C4-2B (cell line): ENCODE data around the gene KCNMA1.
A peak's percentile ranks its signal among the peaks of the same experiment; 100 is the strongest.

Experiments used
- H3K27ac ChIP-seq: fragments of 450-650 bp; 2 replicates; pipeline ENCODE4 v1.5.1; 2017
- ZFX ChIP-seq: fragments of 450-650 bp; IDR thresholded peaks from 2 replicates; pipeline ENCODE4 v1.6.1; 2017
- TF ChIP-seq, protein P1 (sequence below): fragments of 450-650 bp; conservative IDR thresholded peaks from 2 replicates; pipeline ENCODE4 v1.5.1; 2017; ENCODE audit warnings: mild to moderate bottlenecking

Gene KCNMA1

DNA sequence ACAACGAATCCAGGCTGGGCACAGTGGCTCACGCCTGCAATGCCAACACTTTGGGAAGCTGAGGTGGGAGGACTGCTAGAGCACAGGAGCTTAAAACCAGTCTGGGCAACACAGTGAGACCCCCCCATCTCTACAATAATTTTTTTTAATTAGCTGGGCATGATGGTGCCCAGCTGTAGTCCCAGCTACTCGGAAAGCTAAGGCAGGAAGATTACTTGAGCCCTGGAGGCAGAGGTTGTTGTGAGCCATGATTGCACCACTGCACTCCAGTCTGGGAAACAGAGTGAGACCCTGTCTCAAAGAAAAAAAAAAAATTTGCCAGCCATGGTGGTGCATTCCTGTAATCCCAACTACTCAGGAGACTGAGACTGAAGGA, 396.3 kb downstream of the KCNMA1 start:
- no peak overlapping the region; the same call in 1 of the 2 replicates for H3K27ac ChIP-seq
- TF ChIP-seq, protein P1, sequence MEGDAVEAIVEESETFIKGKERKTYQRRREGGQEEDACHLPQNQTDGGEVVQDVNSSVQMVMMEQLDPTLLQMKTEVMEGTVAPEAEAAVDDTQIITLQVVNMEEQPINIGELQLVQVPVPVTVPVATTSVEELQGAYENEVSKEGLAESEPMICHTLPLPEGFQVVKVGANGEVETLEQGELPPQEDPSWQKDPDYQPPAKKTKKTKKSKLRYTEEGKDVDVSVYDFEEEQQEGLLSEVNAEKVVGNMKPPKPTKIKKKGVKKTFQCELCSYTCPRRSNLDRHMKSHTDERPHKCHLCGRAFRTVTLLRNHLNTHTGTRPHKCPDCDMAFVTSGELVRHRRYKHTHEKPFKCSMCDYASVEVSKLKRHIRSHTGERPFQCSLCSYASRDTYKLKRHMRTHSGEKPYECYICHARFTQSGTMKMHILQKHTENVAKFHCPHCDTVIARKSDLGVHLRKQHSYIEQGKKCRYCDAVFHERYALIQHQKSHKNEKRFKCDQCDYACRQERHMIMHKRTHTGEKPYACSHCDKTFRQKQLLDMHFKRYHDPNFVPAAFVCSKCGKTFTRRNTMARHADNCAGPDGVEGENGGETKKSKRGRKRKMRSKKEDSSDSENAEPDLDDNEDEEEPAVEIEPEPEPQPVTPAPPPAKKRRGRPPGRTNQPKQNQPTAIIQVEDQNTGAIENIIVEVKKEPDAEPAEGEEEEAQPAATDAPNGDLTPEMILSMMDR, result no peak

DNA sequence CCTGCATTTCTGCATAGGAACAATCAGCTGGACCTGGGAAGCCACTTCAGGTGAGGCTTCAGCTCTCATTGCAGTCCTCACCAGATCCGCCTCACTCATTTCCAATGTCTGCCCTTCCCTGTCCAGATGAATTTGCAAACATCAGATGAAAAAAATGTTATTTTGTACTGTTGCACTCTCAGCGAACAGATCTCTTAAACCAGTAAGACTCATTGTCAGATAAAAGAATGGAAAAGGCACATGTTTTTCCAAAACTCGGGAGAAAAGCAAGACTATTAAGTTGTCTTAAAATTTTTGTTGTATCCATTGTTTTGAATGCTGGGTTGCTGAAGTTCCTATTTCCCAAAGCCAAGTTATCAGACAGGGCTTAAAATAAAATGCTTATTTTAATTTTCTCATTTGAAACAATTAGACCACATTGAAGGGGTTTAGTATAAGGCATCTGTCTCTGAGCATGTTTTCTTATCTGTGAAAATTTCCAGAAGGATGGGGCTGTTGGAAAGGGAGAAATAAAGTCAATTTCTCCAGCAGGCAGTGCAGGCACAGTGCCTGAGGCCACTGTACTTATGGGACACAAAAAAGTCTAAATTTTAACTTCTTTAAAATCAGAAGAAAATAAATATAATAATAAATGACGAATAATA, 396.8 kb downstream of the KCNMA1 start:
- peak overlapping the region; percentile 60; the same call in 1 of the 2 replicates for H3K27ac ChIP-seq
- TF ChIP-seq, protein P1, result no peak
- TF ChIP-seq ZFX, result no peak

DNA sequence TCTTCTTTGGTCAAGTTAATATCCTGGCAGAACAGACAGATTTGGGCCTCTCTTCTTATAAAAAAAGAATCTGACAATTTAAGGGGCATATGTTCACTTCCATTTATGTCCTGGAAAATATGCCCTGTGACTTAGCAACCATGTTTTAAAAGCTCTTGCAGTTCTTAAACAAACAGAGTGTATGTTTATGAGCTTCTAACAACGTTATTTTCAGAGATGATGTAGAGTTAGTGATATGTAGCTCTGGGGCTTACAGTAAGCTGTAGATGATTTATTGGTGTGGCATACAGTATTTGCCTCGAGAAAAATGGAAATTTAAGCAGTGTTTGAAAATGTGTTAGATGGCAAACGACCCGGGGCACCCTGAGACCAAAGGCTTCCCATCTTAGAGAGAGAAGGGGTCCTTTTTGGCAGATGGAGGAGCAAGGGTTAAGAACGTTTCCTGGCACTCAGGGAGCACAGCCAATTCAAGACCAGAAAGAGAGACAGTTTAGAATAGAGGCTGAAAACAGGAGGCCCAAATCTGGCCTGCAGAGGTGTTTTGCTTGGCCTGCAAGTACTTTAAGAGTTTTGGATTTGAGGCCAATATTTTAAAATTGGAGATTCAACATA, 397.5 kb downstream of the KCNMA1 start:
- no peak for TF ChIP-seq ZFX
- TF ChIP-seq, protein P1, result no peak
- peak overlapping the region; percentile 60; the same call in 1 of the 2 replicates for H3K27ac ChIP-seq

DNA sequence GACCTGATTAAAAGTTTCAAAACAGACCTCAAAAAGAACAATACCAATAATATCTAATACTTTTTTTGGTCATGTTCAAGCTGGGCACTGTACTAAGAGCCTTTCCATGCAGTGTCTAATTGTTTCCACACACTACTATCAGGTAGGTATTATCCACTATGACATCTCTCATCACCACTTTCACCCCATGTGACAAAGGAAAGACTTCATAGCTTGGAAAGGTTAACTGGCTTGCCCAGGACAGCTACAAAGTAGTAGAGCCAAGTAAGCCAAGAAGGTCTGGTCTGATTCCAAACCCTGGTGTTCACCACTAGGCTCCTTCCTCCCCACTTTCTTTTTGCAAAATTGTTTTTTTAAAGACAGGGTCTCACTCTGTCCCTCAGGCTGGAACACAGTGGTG, 400.5 kb downstream of the KCNMA1 start:
- H3K27ac ChIP-seq, result no peak overlapping the region

DNA sequence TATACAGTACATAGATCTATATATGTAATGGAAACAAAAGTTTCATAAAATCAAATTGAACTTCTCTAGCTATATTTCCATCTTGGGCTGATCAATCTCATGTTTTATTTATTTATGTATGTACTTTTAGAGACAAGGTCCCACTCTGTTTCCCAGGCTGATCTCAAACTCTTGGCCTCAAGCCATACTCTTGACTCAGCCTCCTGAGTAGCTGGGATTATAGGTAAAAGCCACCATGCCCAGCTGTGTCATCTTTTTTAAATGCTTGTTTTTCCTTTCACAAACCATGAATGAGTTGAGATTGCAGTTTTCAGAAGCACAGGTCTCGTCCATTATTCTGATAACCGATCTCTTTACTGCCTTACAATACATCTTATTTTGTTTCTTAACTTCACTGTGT, 400.9 kb downstream of the KCNMA1 start:
- H3K27ac ChIP-seq, result no peak overlapping the region
- TF ChIP-seq, protein P1, result no peak
- TF ChIP-seq ZFX, result no peak

More for the DNA sequence above, 400.5 kb downstream of the KCNMA1 start:
- TF ChIP-seq, protein P1, result no peak
- TF ChIP-seq ZFX, result no peak

DNA sequence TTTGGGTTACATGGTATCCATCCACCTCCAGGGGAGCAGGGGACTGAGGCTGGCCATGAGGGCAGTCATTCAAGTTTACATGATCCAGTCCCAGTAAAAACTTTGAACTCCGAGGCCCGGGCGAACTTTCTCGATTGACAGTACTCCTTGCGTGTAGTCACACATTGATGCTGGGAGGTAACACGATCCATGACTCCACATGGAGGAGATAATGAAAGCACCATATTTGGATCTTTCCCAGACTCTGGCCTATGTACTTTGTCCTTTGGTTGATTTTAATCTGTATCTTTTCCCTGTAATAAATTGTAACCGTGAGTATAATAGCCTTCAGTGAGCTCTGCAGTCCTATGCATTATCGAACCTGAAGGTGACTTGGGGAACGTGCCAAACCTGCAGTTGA, 401.6 kb downstream of the KCNMA1 start:
- no peak for TF ChIP-seq ZFX
- TF ChIP-seq, protein P1, result no peak
- H3K27ac ChIP-seq, result no peak overlapping the region

DNA sequence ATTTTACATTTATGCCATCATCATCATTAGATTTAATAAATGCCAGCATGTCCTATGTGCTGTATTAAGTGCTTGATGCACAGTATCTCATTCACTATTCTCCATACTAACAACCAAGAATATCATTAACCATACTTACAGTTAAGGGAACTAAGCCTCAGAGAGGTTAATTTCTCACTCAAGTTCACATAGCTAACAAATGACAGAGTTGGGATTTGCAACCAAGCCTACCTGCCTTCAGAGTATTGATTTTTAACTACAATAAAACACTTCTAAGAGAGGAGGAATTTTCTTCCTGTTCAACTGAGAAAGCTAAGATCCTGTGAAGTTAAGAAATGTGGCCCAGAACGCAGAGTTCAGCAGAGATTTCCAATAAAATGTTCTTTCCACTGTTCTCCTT, 403.0 kb downstream of the KCNMA1 start:
- H3K27ac ChIP-seq, result no peak overlapping the region
- TF ChIP-seq ZFX, result no peak
- TF ChIP-seq, protein P1, result no peak
